ENCODE data around the gene KCNIP4.

KCNIP4 gene

GRCh38 chr4:21678711-21679110 is 269.9 kb downstream of the KCNIP4 start:
- no peak for DNase-seq

- DNase-seq = no peak
Measured at GRCh38 chr4:21677173-21677572, 271.4 kb downstream of the KCNIP4 start.

- DNase-seq = no peak
Measured at GRCh38 chr4:21664355-21664754, 284.2 kb downstream of the KCNIP4 start.

- DNase-seq = no peak
Measured at GRCh38 chr4:21656832-21657231, 291.7 kb downstream of the KCNIP4 start.

GRCh38 chr4:21655031-21655430 is 293.5 kb downstream of the KCNIP4 start:
- DNase-seq = no peak

DNA sequence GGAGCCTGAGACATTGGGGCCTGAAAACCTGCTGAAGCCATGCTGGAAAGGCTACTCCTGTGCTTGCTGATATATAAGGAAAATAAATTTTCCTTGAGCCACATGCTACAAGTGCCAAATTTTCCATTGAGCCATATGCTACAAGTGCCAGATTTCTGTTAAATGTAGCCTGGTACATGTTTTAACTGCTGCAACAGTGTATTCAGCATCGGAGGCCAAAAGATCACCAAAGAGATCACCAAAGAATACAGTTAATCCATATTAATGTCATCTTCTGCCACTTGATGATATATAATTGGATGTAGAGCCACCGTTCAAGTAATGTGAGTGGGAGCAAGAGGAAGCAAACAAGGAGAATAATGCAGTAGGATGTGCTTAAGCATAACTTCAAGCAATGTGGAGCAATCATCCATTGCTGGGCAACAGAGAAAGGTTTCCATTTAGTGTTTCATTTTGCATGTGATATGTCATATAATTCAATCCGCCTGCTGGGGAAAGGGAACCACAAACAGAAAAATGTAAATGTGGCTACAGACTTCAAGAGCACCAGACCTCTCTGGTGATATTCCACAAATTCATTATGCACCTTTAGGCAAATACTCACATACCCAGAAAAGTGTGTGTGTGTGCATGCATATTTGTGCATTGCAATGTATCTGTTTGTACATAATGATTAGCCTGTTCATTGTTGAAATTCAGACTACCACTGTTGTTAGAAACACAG is 295.9 kb downstream of the KCNIP4 start:
- no peak for DNase-seq

- DNase-seq = no peak
Measured at GRCh38 chr4:21649391-21650090, 299.0 kb downstream of the KCNIP4 start.

- DNase-seq = no peak
Measured at GRCh38 chr4:21645776-21646175, 302.8 kb downstream of the KCNIP4 start.

GRCh38 chr4:21641696-21642095 is 306.9 kb downstream of the KCNIP4 start:
- no peak for DNase-seq

GRCh38 chr4:21638171-21638725 is 310.3 kb downstream of the KCNIP4 start:
- no peak for DNase-seq

GRCh38 chr4:21628916-21629610 is 319.5 kb downstream of the KCNIP4 start:
- no peak for DNase-seq

- no peak for DNase-seq
Measured at GRCh38 chr4:21628116-21628670, 320.4 kb downstream of the KCNIP4 start.

GRCh38 chr4:21625447-21625846 is 323.1 kb downstream of the KCNIP4 start:
- DNase-seq = no peak

DNA sequence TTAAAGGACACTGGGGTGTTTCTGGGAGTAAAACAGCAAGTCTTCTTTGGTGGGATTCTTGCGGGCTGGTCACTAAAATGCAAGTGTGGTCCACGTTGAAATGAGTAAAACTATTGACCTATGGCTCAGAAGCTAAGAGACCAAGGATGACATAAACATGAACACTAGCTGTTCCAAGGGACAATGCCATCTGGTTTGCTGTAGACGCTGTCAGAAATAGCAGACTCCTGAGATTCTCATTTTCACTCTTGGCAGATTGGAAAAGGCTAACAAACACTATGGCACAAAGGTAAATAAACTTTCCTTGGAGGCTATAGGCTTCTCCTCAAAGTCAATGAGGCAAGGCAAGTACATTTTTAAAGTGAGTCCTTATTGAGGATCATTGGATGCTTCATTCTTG is 343.6 kb downstream of the KCNIP4 start:
- no peak for DNase-seq

DNA sequence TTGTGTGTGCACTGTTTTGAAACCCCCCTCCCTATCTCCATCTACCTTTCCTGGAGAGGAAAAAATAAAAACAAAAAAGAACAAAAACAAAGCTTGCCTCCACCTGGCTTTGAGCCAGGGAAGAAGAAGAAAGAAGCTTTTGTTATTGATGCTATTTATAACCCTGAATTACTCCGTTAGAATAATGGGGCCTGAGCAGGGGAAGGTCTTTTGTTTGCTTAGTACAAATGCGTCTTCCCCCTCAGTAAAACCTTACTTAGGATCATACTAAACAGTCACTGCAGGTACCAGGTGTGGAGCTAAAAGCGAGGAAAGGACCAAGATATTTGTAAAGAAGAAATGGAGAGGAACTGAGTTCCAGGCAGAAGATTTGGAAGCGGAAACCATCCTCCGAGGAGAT is 352.1 kb downstream of the KCNIP4 start:
- DNase-seq = no peak

GRCh38 chr4:21593671-21594001 is 354.9 kb downstream of the KCNIP4 start:
- no peak for DNase-seq

- DNase-seq = no peak
Measured at GRCh38 chr4:21592970-21593670, 355.5 kb downstream of the KCNIP4 start.

GRCh38 chr4:21577056-21577455 is 371.5 kb downstream of the KCNIP4 start:
- DNase-seq = no peak

GRCh38 chr4:21571100-21571499 is 377.5 kb downstream of the KCNIP4 start:
- no peak for DNase-seq

DNA sequence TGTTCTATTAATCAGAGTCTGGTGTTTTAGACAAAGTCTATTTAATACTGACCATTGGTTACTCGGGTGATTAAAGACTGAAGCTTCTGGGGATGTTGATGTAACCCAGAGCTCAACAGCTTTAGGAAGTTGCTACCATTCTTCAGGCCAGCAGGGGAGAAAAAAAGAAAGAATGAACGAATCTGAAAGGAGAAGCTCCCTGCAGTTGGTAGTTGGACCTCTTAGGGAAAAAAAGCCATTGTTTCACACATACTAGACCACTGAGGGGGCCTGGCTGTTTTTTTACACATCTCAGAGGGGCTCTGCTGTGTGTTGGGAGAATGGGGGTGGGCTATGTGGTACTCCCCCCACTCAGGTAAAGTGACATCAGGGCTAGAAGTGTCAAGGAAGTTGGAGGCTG is 378.9 kb downstream of the KCNIP4 start:
- no peak for DNase-seq

GRCh38 chr4:21555083-21555482 is 393.5 kb downstream of the KCNIP4 start:
- no peak for DNase-seq

DNA sequence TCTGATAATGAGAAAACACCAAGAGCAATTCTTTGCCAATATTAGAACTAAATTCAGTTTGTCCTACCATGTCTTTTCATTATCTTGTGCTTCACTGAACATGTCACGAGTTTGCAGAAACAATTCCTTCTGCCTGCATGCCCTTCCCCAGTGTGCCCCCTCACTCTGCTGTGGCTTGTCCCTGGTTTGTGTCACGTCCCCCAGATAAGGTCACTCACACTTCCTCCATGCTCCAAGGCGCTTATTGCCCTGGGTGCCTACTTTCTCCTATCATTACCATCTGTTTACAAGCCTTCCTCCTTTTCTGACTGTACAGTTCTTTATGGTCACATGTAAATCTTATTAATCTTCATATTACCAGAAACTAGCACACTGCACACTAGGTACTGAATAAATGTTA is 394.1 kb downstream of the KCNIP4 start:
- DNase-seq = no peak

GRCh38 chr4:21554066-21554465 is 394.5 kb downstream of the KCNIP4 start:
- DNase-seq = no peak
